Stomach (tissue), 4 donors: ENCODE measurements around the gene NRTN.

Experiments
- POLR2A ChIP-seq, 4 donors: fragments of 450-650 bp; IDR thresholded peaks; one replicate each; pipeline ENCODE4 v1.6.1; 2016; ENCODE audit warnings: antibody characterized with exemption in 4 of 4, control low read depth in 2 of 4, mild to moderate bottlenecking in 1 of 4, moderate library complexity in 1 of 4
- TF ChIP-seq, protein P1 (sequence below), 7 experiments: fragments of 450-650 bp in 4 of 7; fragments of 200-600 bp in 3 of 7; sonication (generic) in 3 of 7; IDR thresholded peaks; one replicate each; pipeline ENCODE4 v1.5.1; 2016 to 2019; ENCODE audit warnings: antibody characterized with exemption in 7 of 7, control low read depth in 2 of 7, mild to moderate bottlenecking in 1 of 7

DNA sequence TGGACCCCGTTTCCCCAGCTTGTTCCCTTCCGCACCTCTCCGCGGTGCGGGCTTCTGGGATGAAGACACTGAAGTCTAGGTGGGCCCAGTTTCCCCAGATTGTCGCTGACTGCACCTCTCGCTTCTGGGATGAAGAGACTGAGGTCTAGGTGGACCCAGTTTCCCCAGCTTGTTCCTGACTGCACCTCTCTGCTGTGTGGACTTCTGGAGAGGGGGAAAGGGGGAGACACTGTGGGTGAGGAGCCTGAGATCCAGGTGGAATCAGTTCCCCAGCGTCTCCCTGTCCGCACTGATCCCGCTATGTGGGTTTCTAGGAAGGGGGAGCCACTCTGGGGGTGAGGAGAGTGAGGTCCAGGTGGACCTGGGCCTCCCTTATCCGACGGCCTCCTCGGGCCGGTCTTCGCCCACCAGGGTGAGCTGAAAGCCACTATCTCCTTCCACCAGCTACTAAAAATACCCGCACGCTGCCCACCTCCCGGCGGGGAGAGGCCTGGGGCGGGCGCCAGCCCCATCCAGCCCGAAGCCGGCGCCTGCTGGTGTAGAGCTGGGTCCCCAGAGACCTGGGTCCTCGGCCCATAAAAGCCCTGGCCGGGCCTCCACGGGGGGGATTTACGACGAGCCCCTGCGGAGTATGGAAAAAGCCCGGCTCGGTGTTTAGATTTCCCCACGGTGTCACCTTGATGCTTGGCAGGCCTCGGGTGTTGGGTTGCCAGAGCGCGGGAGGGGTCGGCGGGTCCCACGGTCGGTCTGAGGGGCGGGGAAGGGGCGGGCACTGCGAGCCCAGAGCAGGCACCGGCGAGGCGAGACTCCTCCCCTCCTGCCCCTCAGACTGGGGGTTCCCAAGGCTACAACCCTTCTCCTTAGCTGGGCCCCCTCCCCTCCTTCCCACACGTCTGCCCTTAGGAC, 24.0 kb downstream of the NRTN start:
- TF ChIP-seq, protein P1, sequence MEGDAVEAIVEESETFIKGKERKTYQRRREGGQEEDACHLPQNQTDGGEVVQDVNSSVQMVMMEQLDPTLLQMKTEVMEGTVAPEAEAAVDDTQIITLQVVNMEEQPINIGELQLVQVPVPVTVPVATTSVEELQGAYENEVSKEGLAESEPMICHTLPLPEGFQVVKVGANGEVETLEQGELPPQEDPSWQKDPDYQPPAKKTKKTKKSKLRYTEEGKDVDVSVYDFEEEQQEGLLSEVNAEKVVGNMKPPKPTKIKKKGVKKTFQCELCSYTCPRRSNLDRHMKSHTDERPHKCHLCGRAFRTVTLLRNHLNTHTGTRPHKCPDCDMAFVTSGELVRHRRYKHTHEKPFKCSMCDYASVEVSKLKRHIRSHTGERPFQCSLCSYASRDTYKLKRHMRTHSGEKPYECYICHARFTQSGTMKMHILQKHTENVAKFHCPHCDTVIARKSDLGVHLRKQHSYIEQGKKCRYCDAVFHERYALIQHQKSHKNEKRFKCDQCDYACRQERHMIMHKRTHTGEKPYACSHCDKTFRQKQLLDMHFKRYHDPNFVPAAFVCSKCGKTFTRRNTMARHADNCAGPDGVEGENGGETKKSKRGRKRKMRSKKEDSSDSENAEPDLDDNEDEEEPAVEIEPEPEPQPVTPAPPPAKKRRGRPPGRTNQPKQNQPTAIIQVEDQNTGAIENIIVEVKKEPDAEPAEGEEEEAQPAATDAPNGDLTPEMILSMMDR (IDR thresholded peaks at IDR 0.05), result no peak
- no peak for TF ChIP-seq POLR2A (IDR thresholded peaks at IDR 0.05)
